Retina (tissue), 1 donor: Measurements from ENCODE around the gene ZMYND8.
"Not testable (repeated sequence)": the region's sequence is repeated elsewhere in the genome, so short reads cannot be mapped to it uniquely, and the experiment has no call there.

ENCODE experiments used
- DNase-seq: peaks from one replicate; pipeline ENCODE4 v3.0.0-alpha.2; 2016

Gene ZMYND8

GRCh38 chr20:47263465-47264084, 92.9 kb downstream of the ZMYND8 start:
- no peak for DNase-seq

- DNase-seq = no peak
Observed at GRCh38 chr20:47263080-47263464, 93.4 kb downstream of the ZMYND8 start.

DNA sequence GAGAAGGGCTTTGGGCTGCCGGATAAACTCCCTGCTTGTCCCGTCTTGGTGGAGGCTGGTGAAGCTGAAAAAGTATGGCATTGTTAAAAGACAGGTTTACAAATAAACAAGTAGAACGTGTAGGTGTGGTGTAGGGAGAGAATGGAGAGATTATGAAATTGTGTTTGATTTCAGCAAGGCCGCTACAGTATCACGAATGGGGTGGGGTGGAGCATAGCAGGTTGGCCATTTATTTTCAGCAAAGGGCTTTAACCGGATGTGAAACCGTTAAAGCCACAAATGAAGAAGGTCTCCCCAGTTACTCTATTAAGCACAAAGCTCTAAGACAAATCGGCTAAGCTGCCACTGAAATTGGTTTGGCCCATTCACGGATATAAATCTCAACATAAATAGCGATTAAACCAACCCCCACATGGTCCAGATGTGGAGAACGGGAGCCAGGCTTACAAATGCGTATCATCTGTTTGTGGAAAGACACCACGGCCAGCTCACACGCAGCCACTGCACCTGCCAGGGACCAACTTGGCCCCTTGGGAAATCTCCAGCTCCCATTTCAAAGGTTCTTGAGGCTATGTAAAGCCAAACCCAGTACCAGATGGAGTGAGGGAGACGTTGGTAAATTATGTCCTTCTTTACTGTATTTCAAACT, 94.0 kb downstream of the ZMYND8 start:
- no peak for DNase-seq

GRCh38 chr20:47262008-47262364, 94.5 kb downstream of the ZMYND8 start:
- no peak for DNase-seq

GRCh38 chr20:47261161-47261774, 95.2 kb downstream of the ZMYND8 start:
- DNase-seq = not testable (repeated sequence)

DNA sequence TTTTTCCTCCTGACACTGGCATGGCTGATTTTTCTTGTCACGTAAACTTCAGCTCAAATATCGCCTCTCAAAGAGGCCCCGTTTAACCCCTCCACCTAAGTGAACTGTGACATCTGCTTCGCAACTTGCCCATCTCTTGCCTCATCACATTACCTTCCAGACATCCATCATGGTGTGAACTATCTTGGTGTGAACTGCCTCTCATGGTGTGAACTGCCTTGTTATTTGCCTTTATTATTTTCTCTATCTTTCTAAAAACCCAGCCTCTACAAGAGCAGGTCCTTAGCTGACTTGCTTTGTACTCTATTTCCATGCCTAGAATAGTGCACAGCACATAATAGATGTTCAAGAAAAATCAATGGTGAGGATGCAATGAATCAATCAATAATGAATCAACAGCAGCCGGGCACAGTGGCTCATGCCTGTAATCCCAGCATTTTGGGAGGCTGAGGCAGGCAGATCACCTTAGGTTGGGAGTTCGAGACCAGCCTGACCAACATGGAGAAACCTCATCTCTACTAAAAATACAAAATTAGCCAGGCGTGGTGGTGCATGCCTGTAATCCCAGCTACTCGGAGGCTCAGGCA, 95.9 kb downstream of the ZMYND8 start:
- DNase-seq = not testable (repeated sequence)

DNA sequence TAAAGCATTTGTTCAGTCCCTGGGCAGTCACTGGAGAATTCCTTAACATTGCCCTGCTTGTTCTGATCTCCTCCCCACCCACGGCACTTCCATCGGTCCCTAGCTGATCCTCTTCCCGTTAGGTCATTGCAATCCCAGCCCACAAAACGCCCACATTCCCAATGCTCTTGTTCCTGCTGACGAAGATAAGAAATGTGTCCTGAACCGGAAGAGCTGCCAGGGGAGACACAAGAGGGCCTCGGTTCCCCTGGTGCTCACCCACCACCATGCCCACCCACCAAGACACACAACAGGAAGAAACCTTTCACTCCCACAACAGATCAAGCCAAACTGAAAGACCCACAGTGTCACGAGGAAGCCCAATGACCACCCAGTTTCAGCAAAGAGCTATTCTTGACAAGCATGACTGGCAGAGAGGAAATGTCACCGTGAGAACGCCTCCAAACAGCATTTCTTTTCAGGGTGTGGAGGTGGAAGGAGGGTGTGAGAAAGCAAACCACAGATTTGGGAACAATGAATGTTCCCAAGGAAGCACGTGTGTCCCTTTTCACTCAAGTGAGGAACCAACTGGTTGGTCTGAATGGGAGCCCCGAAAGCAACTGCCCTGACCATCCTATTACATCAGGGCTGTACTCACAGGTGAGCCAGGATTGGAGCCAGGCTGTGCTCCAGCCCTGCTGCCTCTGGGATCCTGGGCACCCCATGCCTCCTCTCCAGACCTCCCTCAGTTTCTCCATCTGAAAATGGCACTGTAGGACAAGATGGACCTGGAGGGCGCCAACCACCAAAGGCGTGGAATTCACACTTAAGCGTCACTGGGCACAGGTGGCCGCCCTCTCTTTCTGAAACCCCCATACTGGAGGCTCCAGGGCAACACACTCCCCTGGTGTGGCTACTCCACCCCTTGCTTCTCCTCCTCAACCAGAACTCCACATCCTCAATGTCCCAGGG, 97.5 kb downstream of the ZMYND8 start:
- DNase-seq = no peak

GRCh38 chr20:47257771-47258170, 98.7 kb downstream of the ZMYND8 start:
- no peak for DNase-seq

DNA sequence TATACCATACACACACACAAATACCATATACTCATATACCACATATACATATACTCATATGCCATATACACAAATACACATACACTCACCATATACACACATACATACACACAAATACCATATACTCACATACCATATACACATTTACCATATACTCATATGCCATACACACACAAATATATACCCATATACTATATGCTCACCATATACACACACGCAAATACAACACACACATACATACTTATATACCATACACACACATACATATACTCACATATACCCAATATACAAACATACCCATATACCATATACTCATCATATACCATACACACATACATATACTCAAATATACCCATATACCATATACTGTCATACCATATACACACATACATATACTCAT, 99.2 kb downstream of the ZMYND8 start:
- no peak for DNase-seq

DNA sequence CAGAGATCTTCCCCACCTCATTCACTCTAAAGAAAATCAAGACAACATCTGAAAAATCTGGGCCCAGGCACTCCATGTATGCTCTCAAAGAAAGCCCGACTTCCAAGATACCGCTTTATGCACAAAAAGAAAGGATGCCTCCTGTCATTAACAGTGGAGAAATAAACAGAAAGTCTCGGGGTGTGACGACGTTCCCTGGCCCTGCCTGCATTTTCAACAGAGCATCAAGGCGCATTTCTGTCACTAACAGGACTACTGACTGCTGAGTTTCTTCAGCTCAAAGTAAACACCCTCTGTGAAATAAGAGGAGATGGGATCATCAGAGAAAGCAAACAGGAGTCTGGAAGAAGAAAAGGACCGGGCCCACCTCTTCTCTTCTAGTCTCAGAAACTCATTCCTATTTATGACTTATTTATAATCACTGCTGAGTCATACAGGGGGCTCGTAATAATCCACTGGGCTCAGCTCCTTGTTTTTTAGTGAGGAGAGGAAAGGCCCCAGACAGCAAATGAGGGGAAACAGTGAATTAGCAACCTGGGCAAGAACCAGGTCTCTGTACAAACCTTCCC, 99.7 kb downstream of the ZMYND8 start:
- no peak for DNase-seq

DNA sequence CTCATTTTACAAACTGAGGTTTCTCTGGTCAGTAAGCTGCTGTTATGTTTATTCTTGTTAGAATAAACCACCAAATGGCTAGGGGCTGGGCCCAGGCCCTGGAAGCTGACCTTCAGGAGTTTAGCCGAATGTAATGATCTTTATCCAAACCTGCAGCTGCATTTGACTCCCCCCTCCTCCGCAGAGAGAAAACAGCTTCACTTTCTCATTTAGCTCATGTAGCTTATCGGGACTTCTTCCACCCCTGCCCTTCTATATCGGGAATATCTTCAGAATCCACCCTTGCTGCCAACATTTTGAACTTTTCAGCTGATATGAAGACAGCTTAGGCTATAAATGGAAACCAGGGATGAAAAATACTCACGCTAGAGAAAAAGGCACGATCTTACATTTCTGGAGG, 102.6 kb downstream of the ZMYND8 start:
- DNase-seq = no peak

- no peak for DNase-seq
Observed at GRCh38 chr20:47252879-47253307, 103.6 kb downstream of the ZMYND8 start.

DNA sequence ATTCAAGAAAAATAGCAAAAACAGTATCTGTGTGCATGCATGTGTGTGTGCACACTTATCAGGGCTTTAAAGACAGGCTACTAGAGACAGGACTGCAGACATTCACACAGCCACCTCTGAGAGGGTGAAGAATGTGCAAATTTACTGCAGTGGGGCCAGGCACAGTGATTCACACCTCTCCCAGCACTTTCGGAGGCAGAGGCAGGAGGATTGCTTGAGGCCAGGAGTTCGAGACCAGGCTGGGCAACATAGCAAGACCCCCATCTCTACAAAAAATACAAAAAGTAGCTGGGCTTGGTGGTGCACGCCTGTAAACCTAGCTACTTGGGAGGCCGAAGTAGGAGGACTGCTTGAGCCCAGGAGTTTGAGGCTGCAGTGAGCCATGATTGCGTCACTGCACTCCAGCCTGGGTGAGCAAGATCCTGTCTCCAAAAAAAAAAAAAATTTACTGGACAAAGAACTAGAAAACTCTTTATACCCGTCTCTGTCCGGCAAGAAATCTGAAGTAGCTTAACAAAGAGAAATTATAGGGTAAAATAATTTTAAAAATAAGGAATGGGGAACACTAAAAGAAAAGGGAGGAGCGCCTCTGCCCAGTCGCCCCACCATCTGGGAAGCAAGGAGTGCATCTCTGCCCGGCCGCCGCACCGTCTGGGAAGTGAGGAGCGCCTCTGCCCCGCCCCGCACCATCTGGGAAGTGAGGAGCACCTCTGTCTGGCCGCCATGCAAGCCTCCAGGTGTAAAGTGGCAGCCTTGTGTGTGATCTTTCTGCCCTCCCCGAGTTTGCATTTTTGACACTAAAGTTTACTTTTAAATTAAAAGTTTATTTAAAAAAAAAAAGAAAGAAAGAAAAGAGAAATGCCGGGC, 105.1 kb downstream of the ZMYND8 start:
- no peak for DNase-seq

- no peak for DNase-seq
Observed at GRCh38 chr20:47250360-47250759, 106.1 kb downstream of the ZMYND8 start.

DNA sequence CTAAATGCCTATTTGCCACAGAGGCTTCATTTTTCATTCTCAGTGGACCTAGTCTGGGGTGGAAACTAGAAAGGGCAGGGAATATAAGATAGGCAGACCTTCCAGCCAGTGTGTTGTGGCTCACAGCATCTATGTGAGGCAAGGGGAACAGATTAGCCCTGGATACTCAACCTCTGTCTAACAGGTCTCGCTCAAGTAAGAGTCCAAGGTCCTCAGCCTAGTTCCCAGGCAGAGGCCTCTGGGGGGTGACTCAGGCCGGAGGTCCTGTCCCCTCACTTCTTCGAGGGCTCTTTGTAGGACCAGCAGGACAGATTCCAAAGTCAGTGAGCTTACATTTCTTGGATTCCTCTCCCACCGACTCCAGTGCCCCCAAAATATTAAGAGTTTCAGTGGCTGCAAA, 106.6 kb downstream of the ZMYND8 start:
- no peak for DNase-seq

DNA sequence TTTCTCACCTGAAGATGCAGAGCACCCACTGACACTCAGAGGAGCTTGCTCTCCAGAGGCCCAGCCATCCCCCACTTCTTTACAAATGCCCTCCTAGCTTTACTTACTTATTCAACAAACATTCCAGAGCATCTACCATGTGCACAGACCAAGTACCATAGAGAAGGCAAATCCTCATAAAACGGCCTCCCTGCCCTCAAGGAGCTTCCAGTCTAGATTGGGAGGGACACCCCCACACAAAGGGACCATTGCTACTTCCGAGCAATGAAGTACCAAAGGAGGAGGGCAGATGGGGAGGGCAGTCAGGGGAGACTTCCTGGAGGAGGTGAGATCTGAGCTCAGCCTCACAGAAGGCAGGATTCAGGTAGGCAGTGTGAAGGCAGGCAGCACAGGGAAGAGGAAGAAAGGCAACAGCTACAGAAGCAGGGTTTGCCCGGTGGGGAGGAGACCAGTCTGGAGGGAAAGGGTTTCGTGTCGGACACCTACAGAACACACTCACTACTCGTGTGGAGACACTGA, 108.0 kb downstream of the ZMYND8 start:
- no peak for DNase-seq

DNA sequence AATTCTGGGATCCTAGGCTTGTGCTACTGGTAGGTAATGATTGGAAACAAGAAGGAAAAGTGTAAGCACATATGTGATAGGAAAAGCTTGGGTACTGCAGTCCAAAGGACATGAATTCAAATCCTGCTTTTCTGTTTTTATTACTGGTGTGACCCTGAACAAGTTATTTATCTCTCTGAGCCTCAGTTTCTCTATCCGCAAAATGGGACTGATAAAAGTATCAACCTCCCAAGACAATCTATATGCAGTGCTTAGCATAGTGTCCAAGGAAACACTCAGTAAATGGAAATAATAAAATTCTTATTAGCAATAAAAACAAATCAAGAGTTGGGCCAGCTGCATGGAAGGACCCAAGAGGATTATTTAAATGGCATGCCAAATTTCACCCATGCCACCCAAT, 108.5 kb downstream of the ZMYND8 start:
- DNase-seq = no peak

- DNase-seq = no peak
Observed at GRCh38 chr20:47246061-47246777, 110.3 kb downstream of the ZMYND8 start.

DNA sequence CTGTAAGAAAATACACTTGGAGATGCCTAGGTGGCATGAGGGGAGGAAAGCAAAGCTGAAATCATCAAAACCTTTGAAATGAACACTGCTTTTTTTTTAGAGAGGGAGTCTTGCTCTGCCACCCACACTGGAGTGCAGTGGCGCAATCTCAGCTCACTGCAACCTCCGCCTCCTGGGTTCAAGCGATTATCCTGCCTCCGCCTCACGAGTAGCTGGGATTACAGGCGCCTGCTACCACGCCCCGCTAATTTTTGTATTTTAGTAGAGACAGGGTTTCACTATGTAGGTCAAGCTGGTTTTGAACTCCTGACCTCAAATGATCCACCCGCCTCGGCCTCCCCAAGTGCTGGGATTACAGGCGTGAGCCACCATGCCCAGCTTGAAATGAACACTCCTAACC, 111.3 kb downstream of the ZMYND8 start:
- DNase-seq = not testable (repeated sequence)

DNA sequence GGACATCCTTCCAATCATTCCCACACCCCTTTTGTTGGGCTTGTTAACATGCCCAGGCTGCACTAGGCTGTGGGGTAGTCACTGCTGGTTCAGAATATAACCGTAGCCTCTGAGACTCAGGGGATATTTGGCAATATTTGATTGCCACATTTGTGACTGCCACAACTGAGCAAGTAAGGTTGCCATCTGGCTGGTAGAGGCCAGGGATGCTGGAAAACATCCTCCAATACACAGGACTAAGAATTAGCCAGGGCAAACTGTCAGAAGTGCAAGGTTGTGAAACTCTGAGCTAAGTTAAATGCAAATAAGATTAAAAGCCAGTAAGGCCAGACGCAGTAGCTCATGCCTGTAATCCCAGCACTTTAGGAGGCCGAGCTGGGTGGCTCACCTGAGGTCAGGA, 112.0 kb downstream of the ZMYND8 start:
- DNase-seq = no peak
